Measurements from ENCODE around the gene COL4A3. TPM values are rescaled to one million over a fixed set of nuclear protein-coding genes. Genes with fewer than 3 reads are reported as not detected.
A peak's percentile ranks its signal among the peaks of the same experiment; 100 is the strongest.

COL4A3 gene
- total and polyA plus RNA-seq, 2 experiments from 2014 or later, result 0.11 to 0.70 TPM

GRCh38 chr2:227206406-227206805 is 42.0 kb downstream of the COL4A3 start:
- Histone ChIP-seq H3K9me3 (ENCODE audit: low read depth) (no peaks in the 10 kb centered on the region), H3K36me3 (ENCODE audit: low read depth) (no peaks in the 10 kb centered on the region), H3K9ac (no peak overlapping the region), H4K20me1 (ENCODE audit: insufficient read depth) (no peaks in the 10 kb centered on the region), H3K4me1 (ENCODE audit: insufficient read depth) (no peaks in the 10 kb centered on the region), H3F3A (ENCODE audit: insufficient read depth) (no peaks in the 10 kb centered on the region), H3K79me2 (ENCODE audit: insufficient read depth) (no peaks in the 10 kb centered on the region), H3K27ac (no peak overlapping the region), H3K4me3 (no peak overlapping the region), H2AFZ (no peak overlapping the region), H3K27me3 (replicated peaks; ENCODE audit: insufficient read depth) (no peaks in the 10 kb centered on the region), H3K4me2 (ENCODE audit: unreplicated experiment) (no peak overlapping the region), H3K9me2 (ENCODE audit: insufficient read depth) (no peaks in the 10 kb centered on the region)
- no peak for TF ChIP-seq EZH2 (IDR thresholded peaks at IDR 0.05; ENCODE audit: insufficient read depth, poor library complexity, severe bottlenecking)
- no peak for TF ChIP-seq EZH2phosphoT487 (IDR thresholded peaks at IDR 0.05; ENCODE audit: insufficient read depth, low read depth)
- in situ Hi-C loops (cut with MboI), result no loop called here
- WGBS, 2 experiments (ENCODE audit: low coverage in 1 of 2, low lambda C conversion rate in 2 of 2, missing lambda C conversion rate in 2 of 2), result 65 to 69% methylated on average over 9 of the region's 9 CpGs
- no peak for DNase-seq

GRCh38 chr2:227207573-227207972 is 43.1 kb downstream of the COL4A3 start:
- no peak overlapping the region for H3K4me3 ChIP-seq
- H3K4me2 ChIP-seq (ENCODE audit: unreplicated experiment), result no peak overlapping the region
- TF ChIP-seq EZH2 (IDR thresholded peaks at IDR 0.05; ENCODE audit: insufficient read depth, poor library complexity, severe bottlenecking) (no peak), EZH2phosphoT487 (IDR thresholded peaks at IDR 0.05; ENCODE audit: insufficient read depth, low read depth) (no peak)
- H3K27ac ChIP-seq, result no peak overlapping the region
- no peaks in the 10 kb centered on the region for H3K9me3 ChIP-seq (ENCODE audit: low read depth)
- no peaks in the 10 kb centered on the region for H3K79me2 ChIP-seq (ENCODE audit: insufficient read depth)
- no peaks in the 10 kb centered on the region for H3K27me3 ChIP-seq (replicated peaks; ENCODE audit: insufficient read depth)
- H3K9me2 ChIP-seq (ENCODE audit: insufficient read depth), result no peaks in the 10 kb centered on the region
- no peaks in the 10 kb centered on the region for H3K36me3 ChIP-seq (ENCODE audit: low read depth)
- no peaks in the 10 kb centered on the region for H4K20me1 ChIP-seq (ENCODE audit: insufficient read depth)
- H2AFZ ChIP-seq, result no peak overlapping the region
- no peak for DNase-seq
- H3K9ac ChIP-seq, result no peak overlapping the region
- no peaks in the 10 kb centered on the region for H3K4me1 ChIP-seq (ENCODE audit: insufficient read depth)
- H3F3A ChIP-seq (ENCODE audit: insufficient read depth), result no peaks in the 10 kb centered on the region
- 33 to 49% methylated on average over 2 of the region's 2 CpGs for WGBS, 2 experiments (ENCODE audit: low coverage in 1 of 2, low lambda C conversion rate in 2 of 2, missing lambda C conversion rate in 2 of 2)
- in situ Hi-C loops (cut with MboI), result no loop called here

- H3K9me2 ChIP-seq (ENCODE audit: insufficient read depth), result no peaks in the 10 kb centered on the region
- H3K4me3 ChIP-seq, result no peak overlapping the region
- peaks cover 9% of the 10 kb centered on the region; the same call in 1 of the 2 replicates for H3F3A ChIP-seq (ENCODE audit: insufficient read depth)
- H3K9me3 ChIP-seq (ENCODE audit: low read depth), result no peaks in the 10 kb centered on the region
- H4K20me1 ChIP-seq (ENCODE audit: insufficient read depth), result no peaks in the 10 kb centered on the region
- no peaks in the 10 kb centered on the region for H3K27me3 ChIP-seq (replicated peaks; ENCODE audit: insufficient read depth)
- H3K36me3 ChIP-seq (ENCODE audit: low read depth), result no peaks in the 10 kb centered on the region
- DNase-seq, result peak; percentile 32
- H3K27ac ChIP-seq, result no peak overlapping the region
- in situ Hi-C loops (cut with MboI), result no loop called here
- TF ChIP-seq EZH2 (IDR thresholded peaks at IDR 0.05; ENCODE audit: insufficient read depth, poor library complexity, severe bottlenecking) (no peak), EZH2phosphoT487 (IDR thresholded peaks at IDR 0.05; ENCODE audit: insufficient read depth, low read depth) (no peak)
- WGBS, 2 experiments (ENCODE audit: low coverage in 1 of 2, low lambda C conversion rate in 2 of 2, missing lambda C conversion rate in 2 of 2), result 38 to 41% methylated on average over 3 of the region's 3 CpGs
- peak overlapping the region; percentile 27; the same call in 1 of the 2 replicates for H2AFZ ChIP-seq
- no peaks in the 10 kb centered on the region for H3K79me2 ChIP-seq (ENCODE audit: insufficient read depth)
- peaks cover 12% of the 10 kb centered on the region for H3K4me1 ChIP-seq (ENCODE audit: insufficient read depth)
- no peak overlapping the region for H3K9ac ChIP-seq
- no peak overlapping the region for H3K4me2 ChIP-seq (ENCODE audit: unreplicated experiment)
These were observed 50.2 kb downstream of the COL4A3 start for GRCh38 chr2:227214622-227215041.

GRCh38 chr2:227219312-227220105 is 55.1 kb downstream of the COL4A3 start:
- no peaks in the 10 kb centered on the region for H3K27me3 ChIP-seq (replicated peaks; ENCODE audit: insufficient read depth)
- in situ Hi-C loops (cut with MboI), result no loop called here
- no peaks in the 10 kb centered on the region for H3K9me3 ChIP-seq (ENCODE audit: low read depth)
- peaks cover 7% of the 10 kb centered on the region; the same call in 1 of the 2 replicates for H3F3A ChIP-seq (ENCODE audit: insufficient read depth)
- no peaks in the 10 kb centered on the region for H3K36me3 ChIP-seq (ENCODE audit: low read depth)
- H3K4me2 ChIP-seq (ENCODE audit: unreplicated experiment), result no peak overlapping the region
- H3K27ac ChIP-seq, result no peak overlapping the region
- WGBS, 2 experiments (ENCODE audit: low coverage in 1 of 2, low lambda C conversion rate in 2 of 2, missing lambda C conversion rate in 2 of 2), result 52 to 58% methylated on average over 4 of the region's 4 CpGs
- no peak overlapping the region for H3K9ac ChIP-seq
- no peak for DNase-seq
- no peak overlapping the region for H2AFZ ChIP-seq
- H3K4me1 ChIP-seq (ENCODE audit: insufficient read depth), result peaks cover 7% of the 10 kb centered on the region
- H4K20me1 ChIP-seq (ENCODE audit: insufficient read depth), result no peaks in the 10 kb centered on the region
- no peak overlapping the region for H3K4me3 ChIP-seq
- TF ChIP-seq EZH2phosphoT487 (IDR thresholded peaks at IDR 0.05; ENCODE audit: insufficient read depth, low read depth) (no peak), EZH2 (IDR thresholded peaks at IDR 0.05; ENCODE audit: insufficient read depth, poor library complexity, severe bottlenecking) (no peak)
- H3K9me2 ChIP-seq (ENCODE audit: insufficient read depth), result no peaks in the 10 kb centered on the region
- H3K79me2 ChIP-seq (ENCODE audit: insufficient read depth), result no peaks in the 10 kb centered on the region
